CD4-positive, alpha-beta memory T cell (primary cell): Measurements from ENCODE around the gene MCM5. TPM values are rescaled to one million over a fixed set of nuclear protein-coding genes. Genes with fewer than 3 reads are reported as not detected.

ENCODE experiments used
- CTCF ChIA-PET: fragments of 350-600 bp; sonication (Branson Sonifier 250); formaldehyde crosslinking; loops from one replicate; lab custom pipeline; 2021; ENCODE audit warnings: inconsistent platforms; ENCODE audit not compliant: partially characterized antibody; lab: Charles Lee
- POLR2A ChIA-PET: fragments of 350-600 bp; sonication (Branson Sonifier 250); formaldehyde crosslinking; loops from one replicate; lab custom pipeline; 2021; ENCODE audit not compliant: partially characterized antibody; lab: Charles Lee
- DNase-seq, 5 donors: peaks; one replicate each; pipeline versions ENCODE4 v3.0.0 to v3.0.0-alpha.2; 2020 to 2022; ENCODE audit warnings: mixed read lengths in 1 of 5
- H3K27ac ChIP-seq: one replicate; pipeline ENCODE4 v1.7.0; 2013; ENCODE audit warnings: low read depth, low read length
- H3K27me3 ChIP-seq: 2 replicates; pipeline ENCODE4 v1.7.0; 2013; ENCODE audit warnings: mild to moderate bottlenecking, low read length, moderate library complexity; ENCODE audit not compliant: insufficient read depth
- H3K36me3 ChIP-seq: 2 replicates; pipeline ENCODE4 v1.7.0; 2013; ENCODE audit warnings: mild to moderate bottlenecking, low read length, moderate library complexity; ENCODE audit not compliant: insufficient read depth
- H3K4me1 ChIP-seq: 2 replicates; pipeline ENCODE4 v1.7.0; 2013; ENCODE audit warnings: mild to moderate bottlenecking, low read length, moderate library complexity; ENCODE audit not compliant: insufficient read depth
- H3K4me3 ChIP-seq, 2 donors: one replicate each; pipeline ENCODE4 v1.7.0; 2013; ENCODE audit warnings: low read length in 2 of 2, mild to moderate bottlenecking in 1 of 2
- H3K9me3 ChIP-seq, 2 donors: one replicate each; pipeline ENCODE4 v1.7.0; 2013; ENCODE audit warnings: low read length in 2 of 2, control low read depth in 1 of 2; ENCODE audit not compliant: control insufficient read depth in 1 of 2
- H3K27ac Mint-ChIP-seq, 7 donors: one replicate each; pipeline ENCODE4 v1.8.0; 2020 to 2021; ENCODE audit warnings: mixed read lengths in 7 of 7, mild to moderate bottlenecking in 6 of 7, inconsistent platforms in 3 of 7, moderate library complexity in 3 of 7
- H3K27me3 Mint-ChIP-seq, 2 donors: one replicate each; pipeline ENCODE4 v1.8.0; 2020 to 2021; ENCODE audit warnings: mixed read lengths in 2 of 2
- H3K36me3 Mint-ChIP-seq, 2 donors: one replicate each; pipeline ENCODE4 v1.8.0; 2020 to 2021; ENCODE audit warnings: mixed read lengths in 2 of 2, inconsistent platforms in 1 of 2, mild to moderate bottlenecking in 1 of 2
- H3K4me1 Mint-ChIP-seq, 4 donors: one replicate each; pipeline ENCODE4 v1.8.0; 2020 to 2021; ENCODE audit warnings: mixed read lengths in 4 of 4, mild to moderate bottlenecking in 1 of 4
- H3K4me3 Mint-ChIP-seq, 8 donors: one replicate each; pipeline ENCODE4 v1.8.0; 2020 to 2021; ENCODE audit warnings: mixed read lengths in 8 of 8, mild to moderate bottlenecking in 7 of 8, moderate library complexity in 6 of 8, inconsistent platforms in 3 of 8
- H3K9me3 Mint-ChIP-seq, 8 donors: one replicate each; pipeline ENCODE4 v1.8.0; 2020 to 2021; ENCODE audit warnings: mixed read lengths in 8 of 8, mild to moderate bottlenecking in 5 of 8, inconsistent platforms in 3 of 8, moderate library complexity in 1 of 8
- intact Hi-C: fragments of 100-400 bp; cut with micrococcal nuclease; formaldehyde crosslinking; loops from one replicate; pipeline ENCODE4 v1.15.1; 2023
- polyA plus RNA-seq, 2 donors: library from polyadenylated mRNA; unstranded; fragments of 300-500 nt; fragmentation: Illumina TruSeq; gene quantifications; one replicate each; pipeline ENCODE4 v1.2.3, GENCODE V29; 2021
- total RNA-seq, 2 experiments: library from RNA; stranded (reverse); gene quantifications; one replicate each; pipeline ENCODE4 v1.2.3, GENCODE V29; 2021

The MCM5 gene
- 10 to 100 TPM; 48.5 to 58.1 TPM for total RNA-seq
- polyA plus RNA-seq, result 10 to 100 TPM; 22.0 to 26.9 TPM

- H3K27ac Mint-ChIP-seq, result peak within 1 kb of the TSS; percentile 97 to 99 (median 97)
- H3K36me3 ChIP-seq, result peaks cover 11% of the 10 kb centered on the region
- intact Hi-C loops, result loop anchor here (1.0 to 5.0 kb wide), 2 partner anchors 48 to 100 kb away; no protein-coding TSS in a partner anchor
- ChIA-PET CTCF (interaction anchor here (1.2 kb wide), 1 partner anchor 126 kb away, joined by 3 read pairs; no protein-coding TSS in a partner anchor), POLR2A (interaction anchor here (0.6 to 2.6 kb wide), 8 partner anchors 8 to 261 kb away, joined by 3 to 8 read pairs (median 4); partner anchors contain the start of genes HMGXB4 and TOM1)
- H3K4me3 ChIP-seq, result peak within 1 kb of the TSS; percentile 88
- H3K4me1 ChIP-seq, result peaks cover 22% of the 10 kb centered on the region
- H3K9me3 ChIP-seq, result no peaks in the 10 kb centered on the region
- peak; percentile 97 to 98 (median 98) for DNase-seq
- peak within 1 kb of the TSS; percentile 96 to 100 (median 99) for H3K4me3 Mint-ChIP-seq
- no peaks in the 10 kb centered on the region for H3K27me3 ChIP-seq
- peaks cover 28 to 33% of the 10 kb centered on the region in 2 donors for H3K36me3 Mint-ChIP-seq
- peak within 1 kb of the TSS; percentile 59 for H3K27ac ChIP-seq
- H3K9me3 Mint-ChIP-seq, result no peaks in the 10 kb centered on the region
- peaks cover 11 to 33% (median 20%) of the 10 kb centered on the region in 4 donors for H3K4me1 Mint-ChIP-seq
- no peaks in the 10 kb centered on the region for H3K27me3 Mint-ChIP-seq
Measured at GRCh38 chr22:35399678-35400500, at the start of gene MCM5. TSS of gene MCM5 (plus strand) at chr22:35400140. CDS start at chr22:35400439, 299 bp downstream.

GRCh38 chr22:35350539-35351503, 49.1 kb upstream of the MCM5 start:
- Histone ChIP-seq H3K27me3 (no peaks in the 10 kb centered on the region), H3K27ac (peak overlapping the region; percentile 8), H3K4me1 (peaks cover 25% of the 10 kb centered on the region), H3K36me3 (no peaks in the 10 kb centered on the region), H3K9me3 (no peaks in the 10 kb centered on the region), H3K4me3 (peak overlapping the region in 1 of 2 donors; percentile 62)
- POLR2A ChIA-PET, result interaction anchor here (0.8 to 1.6 kb wide), 7 partner anchors 20 to 1849 kb away, joined by 3 to 5 read pairs (median 3); partner anchors contain the start of genes EIF3D and TOM1
- Mint-ChIP-seq H3K27me3 (peaks cover 0 to 6% of the 10 kb centered on the region in 2 donors), H3K27ac (peak overlapping the region in 6 of 7 donors; percentile 57 to 91 (median 74)), H3K4me1 (peaks cover 18 to 29% (median 24%) of the 10 kb centered on the region in 4 donors), H3K4me3 (peak overlapping the region; percentile 71 to 89 (median 84)), H3K9me3 (peaks cover 0 to 2% (median 0%) of the 10 kb centered on the region in 8 donors), H3K36me3 (peaks cover 0 to 8% of the 10 kb centered on the region in 2 donors)
- intact Hi-C loops, result loop anchor here (1.0 to 5.0 kb wide), 3 partner anchors 46 to 773 kb away; no protein-coding TSS in a partner anchor
- CTCF ChIA-PET, result interaction anchor here (0.6 to 4.6 kb wide), 24 partner anchors 8 to 775 kb away, joined by 3 to 70 read pairs (median 4); partner anchors contain the start of gene TOM1
- peak; percentile 80 to 85 (median 83) for DNase-seq

- Mint-ChIP-seq H3K4me3 (peak overlapping the region in 6 of 8 donors; percentile 33 to 89 (median 64)), H3K27me3 (peaks cover 0 to 9% of the 10 kb centered on the region in 2 donors), H3K27ac (peak overlapping the region in 5 of 7 donors; percentile 1 to 75 (median 29)), H3K9me3 (peaks cover 0 to 2% (median 0%) of the 10 kb centered on the region in 8 donors), H3K4me1 (peaks cover 18 to 29% (median 24%) of the 10 kb centered on the region in 4 donors), H3K36me3 (peaks cover 0 to 4% of the 10 kb centered on the region in 2 donors)
- no peaks in the 10 kb centered on the region for H3K9me3 ChIP-seq
- H3K4me3 ChIP-seq, result no peak overlapping the region
- no peaks in the 10 kb centered on the region for H3K27me3 ChIP-seq
- intact Hi-C loops, result loop anchor here (5.0 kb wide), 2 partner anchors 45 to 570 kb away; no protein-coding TSS in a partner anchor
- ChIA-PET POLR2A (interaction anchor here (1.6 kb wide), 1 partner anchor 52 kb away, joined by 5 read pairs; the partner anchor contains the start of gene TOM1), CTCF (interaction anchor here (0.7 to 4.6 kb wide), 6 partner anchors 17 to 230 kb away, joined by 3 to 70 read pairs (median 6); no protein-coding TSS in a partner anchor)
- no peaks in the 10 kb centered on the region for H3K36me3 ChIP-seq
- peak in 1 of 5 donors; percentile 5 for DNase-seq
- peaks cover 25% of the 10 kb centered on the region for H3K4me1 ChIP-seq
- H3K27ac ChIP-seq, result no peak overlapping the region
Measured at GRCh38 chr22:35352214-35353111, 47.5 kb upstream of the MCM5 start.

- H3K4me1 ChIP-seq, result peaks cover 25% of the 10 kb centered on the region
- Mint-ChIP-seq H3K27me3 (peaks cover 0 to 9% of the 10 kb centered on the region in 2 donors), H3K36me3 (no peaks in the 10 kb centered on the region), H3K4me1 (peaks cover 18 to 29% (median 24%) of the 10 kb centered on the region in 4 donors), H3K27ac (no peak overlapping the region), H3K4me3 (peak overlapping the region in 2 of 8 donors; percentile 46 to 54), H3K9me3 (peaks cover 0 to 2% (median 0%) of the 10 kb centered on the region in 8 donors)
- H3K27me3 ChIP-seq, result no peaks in the 10 kb centered on the region
- ChIA-PET CTCF (interaction anchor here (0.9 kb wide), 1 partner anchor 229 kb away, joined by 6 read pairs; no protein-coding TSS in a partner anchor), POLR2A (no interaction called here)
- H3K9me3 ChIP-seq, result no peaks in the 10 kb centered on the region
- no peak overlapping the region for H3K4me3 ChIP-seq
- H3K36me3 ChIP-seq, result no peaks in the 10 kb centered on the region
- no peak for DNase-seq
- no peak overlapping the region for H3K27ac ChIP-seq
- intact Hi-C loops, result loop anchor here (5.0 kb wide), 2 partner anchors 44 to 569 kb away; no protein-coding TSS in a partner anchor
Measured at GRCh38 chr22:35353318-35353717, 46.6 kb upstream of the MCM5 start.

DNA sequence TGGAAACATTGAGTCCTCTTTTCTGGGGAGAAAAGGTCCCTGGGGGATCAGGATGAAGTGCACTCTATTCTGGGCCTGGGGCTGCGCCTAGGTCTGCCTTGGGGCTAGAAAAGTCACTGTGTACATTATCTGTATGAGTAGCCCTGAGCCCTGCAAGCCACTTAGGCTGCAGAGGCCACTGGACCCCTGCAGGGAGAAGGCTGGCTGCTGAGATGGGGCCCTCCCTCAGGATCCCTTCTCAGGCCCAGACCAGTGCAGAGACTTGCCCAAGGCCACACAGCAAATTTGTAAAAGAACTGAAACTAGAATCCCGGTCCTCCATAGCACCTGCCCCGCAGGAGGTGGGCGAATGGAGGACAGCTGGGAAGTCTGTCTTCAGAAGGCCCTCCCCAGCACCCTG, 45.9 kb upstream of the MCM5 start:
- Histone ChIP-seq H3K36me3 (no peaks in the 10 kb centered on the region), H3K4me1 (peaks cover 25% of the 10 kb centered on the region), H3K9me3 (no peaks in the 10 kb centered on the region), H3K27ac (no peak overlapping the region), H3K27me3 (no peaks in the 10 kb centered on the region), H3K4me3 (no peak overlapping the region)
- H3K4me3 Mint-ChIP-seq, result no peak overlapping the region
- DNase-seq, result no peak
- H3K9me3 Mint-ChIP-seq, result peaks cover 0 to 2% (median 0%) of the 10 kb centered on the region in 8 donors
- intact Hi-C loops, result loop anchor here (5.0 kb wide), 2 partner anchors 43 to 568 kb away; no protein-coding TSS in a partner anchor
- peaks cover 18 to 29% (median 24%) of the 10 kb centered on the region in 4 donors for H3K4me1 Mint-ChIP-seq
- ChIA-PET CTCF (no interaction called here), POLR2A (no interaction called here)
- H3K27me3 Mint-ChIP-seq, result peaks cover 0 to 12% of the 10 kb centered on the region in 2 donors
- H3K36me3 Mint-ChIP-seq, result no peaks in the 10 kb centered on the region
- H3K27ac Mint-ChIP-seq, result no peak overlapping the region
